Activated gamma-delta T cell (primary cell): ENCODE results near the gene SPTLC2.
"Not testable (repeated sequence)": the region's sequence is repeated elsewhere in the genome, so short reads cannot be mapped to it uniquely, and the experiment has no call there.

Experiments
- DNase-seq: peaks from one replicate; lab custom pipeline; 2025; lab: John Stamatoyannopoulos, UW

Gene SPTLC2

DNA sequence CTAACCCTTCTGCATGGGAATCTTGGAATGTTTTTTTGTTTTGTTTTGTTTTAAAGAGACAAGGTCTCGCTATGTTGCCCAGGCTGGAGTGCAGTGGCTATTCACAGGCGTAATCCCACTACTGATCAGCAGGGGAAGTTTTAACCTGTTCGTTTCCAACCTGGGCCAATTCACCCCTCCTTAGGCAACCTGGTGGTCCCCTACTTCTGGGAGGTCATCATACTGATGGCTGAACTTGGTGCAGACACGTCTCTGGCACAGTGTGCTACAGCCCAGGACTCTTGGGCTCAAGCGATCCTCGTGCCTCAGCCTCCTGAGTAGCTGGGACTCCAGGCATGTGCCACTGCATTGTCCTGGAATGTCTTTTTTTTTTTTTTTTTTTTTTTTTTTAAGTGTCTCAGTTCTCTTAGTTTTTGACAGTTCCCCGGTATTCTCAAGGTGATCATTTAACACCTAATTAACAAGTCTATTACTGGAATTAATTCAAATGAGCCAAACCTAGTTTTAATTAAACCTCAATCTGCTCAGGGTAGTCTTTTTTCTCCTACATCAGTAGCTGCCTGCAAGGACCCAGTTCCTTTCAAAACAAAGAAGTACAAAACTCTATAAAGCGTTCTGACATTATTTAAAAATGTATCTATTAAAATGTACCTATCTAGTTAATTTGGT, 68.8 kb downstream of the SPTLC2 start:
- DNase-seq = no peak

DNA sequence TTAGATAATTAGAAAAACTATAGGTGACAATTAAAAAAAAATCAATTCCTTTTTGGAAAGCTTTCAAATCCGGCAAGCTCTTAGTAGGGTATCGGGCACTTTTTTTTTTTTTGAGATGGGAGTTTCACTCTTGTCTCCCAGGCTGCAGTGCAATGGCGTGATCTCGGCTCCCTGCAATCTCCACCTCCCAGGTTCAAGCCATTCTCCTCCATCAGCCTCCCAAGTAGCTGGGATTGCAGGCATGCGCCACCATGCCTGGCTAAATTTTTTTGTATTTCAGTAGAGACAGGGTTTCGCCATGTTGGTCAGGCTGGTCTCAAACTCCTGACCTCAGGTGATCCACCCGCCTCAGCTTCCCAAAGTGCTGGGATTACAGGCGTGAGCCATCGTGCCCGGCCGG, 71.3 kb downstream of the SPTLC2 start:
- not testable (repeated sequence) for DNase-seq

GRCh38 chr14:77544571-77544970, 71.9 kb downstream of the SPTLC2 start:
- no peak for DNase-seq

GRCh38 chr14:77543637-77544334, 72.7 kb downstream of the SPTLC2 start:
- no peak for DNase-seq

DNA sequence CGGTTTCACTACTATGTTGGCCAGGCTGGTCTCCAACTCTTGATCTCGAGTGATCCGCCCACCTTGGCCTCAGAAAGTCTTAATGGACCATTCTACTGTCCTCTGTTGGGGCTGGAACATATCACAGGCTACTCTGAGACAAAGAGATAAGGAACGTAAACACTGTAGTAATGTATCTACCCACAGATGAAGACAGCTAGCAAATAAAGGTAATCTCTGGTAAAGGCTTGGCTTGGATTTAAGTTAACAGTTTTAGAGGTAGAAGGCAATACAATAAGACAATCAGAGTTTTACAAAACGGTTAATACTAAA, 73.2 kb downstream of the SPTLC2 start:
- DNase-seq = no peak

- DNase-seq = no peak
These were observed 73.8 kb downstream of the SPTLC2 start for GRCh38 chr14:77542421-77543239.

DNA sequence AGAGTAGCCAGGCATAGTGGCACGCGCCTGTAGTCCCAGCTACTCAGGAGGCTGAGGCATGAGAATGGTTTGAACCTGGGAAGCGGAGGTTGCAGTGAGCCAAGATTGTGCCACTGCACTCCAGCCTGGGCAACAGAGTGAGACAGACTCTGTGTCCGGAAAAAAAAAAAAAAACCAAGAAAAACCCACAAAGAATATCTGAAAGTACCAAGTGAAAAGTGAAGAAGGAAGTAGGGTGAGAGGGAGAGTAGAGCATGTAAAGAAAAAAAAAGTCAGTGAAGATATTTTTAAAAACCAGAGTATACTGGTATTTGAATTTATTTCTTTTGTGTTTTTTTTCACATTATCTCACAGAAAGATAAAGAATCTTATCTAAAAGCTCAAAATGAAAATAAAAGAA, 74.5 kb downstream of the SPTLC2 start:
- no peak for DNase-seq

- not testable (repeated sequence) for DNase-seq
These were observed 79.5 kb downstream of the SPTLC2 start for GRCh38 chr14:77536951-77537350.

- DNase-seq = no peak
These were observed 85.4 kb downstream of the SPTLC2 start for GRCh38 chr14:77531071-77531470.

DNA sequence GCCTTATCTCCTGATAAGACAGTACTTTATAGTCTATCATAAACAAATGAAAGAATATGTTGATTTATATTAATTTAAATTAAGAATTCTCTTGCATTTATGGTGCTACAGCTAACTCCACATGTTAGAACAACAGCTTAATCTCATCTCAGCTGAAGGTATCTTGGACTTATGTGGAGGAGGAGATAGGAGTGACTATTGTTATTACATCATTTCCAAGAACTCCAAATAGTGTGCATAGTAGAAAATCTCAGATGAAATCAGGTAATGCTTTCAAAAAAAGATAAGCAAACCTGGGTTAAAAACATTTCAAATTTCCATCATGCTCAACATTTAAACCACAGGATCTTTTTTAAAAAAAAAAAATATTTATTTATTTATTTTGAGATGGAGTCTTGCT, 86.5 kb downstream of the SPTLC2 start:
- no peak for DNase-seq

DNA sequence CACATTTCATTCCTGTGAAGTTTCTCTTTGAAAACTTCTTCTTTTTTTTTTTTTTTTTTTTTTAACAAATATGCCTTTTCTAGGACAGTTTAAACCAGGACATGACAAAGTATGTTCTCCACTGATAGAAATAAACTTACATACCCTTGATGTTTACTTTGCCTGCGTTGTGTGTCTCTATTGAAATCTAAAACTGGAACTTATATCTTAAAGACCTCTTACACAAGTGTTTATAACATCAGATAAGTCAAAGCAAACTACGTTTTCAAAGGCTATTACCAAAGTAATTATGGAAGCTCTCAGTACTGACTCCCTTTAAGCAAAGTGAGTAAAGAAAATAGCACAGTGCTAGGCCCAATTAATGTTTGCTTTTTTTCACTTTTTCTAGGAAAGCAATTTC, 87.2 kb downstream of the SPTLC2 start:
- DNase-seq = no peak

GRCh38 chr14:77528701-77529100, 87.7 kb downstream of the SPTLC2 start:
- DNase-seq = not testable (repeated sequence)

DNA sequence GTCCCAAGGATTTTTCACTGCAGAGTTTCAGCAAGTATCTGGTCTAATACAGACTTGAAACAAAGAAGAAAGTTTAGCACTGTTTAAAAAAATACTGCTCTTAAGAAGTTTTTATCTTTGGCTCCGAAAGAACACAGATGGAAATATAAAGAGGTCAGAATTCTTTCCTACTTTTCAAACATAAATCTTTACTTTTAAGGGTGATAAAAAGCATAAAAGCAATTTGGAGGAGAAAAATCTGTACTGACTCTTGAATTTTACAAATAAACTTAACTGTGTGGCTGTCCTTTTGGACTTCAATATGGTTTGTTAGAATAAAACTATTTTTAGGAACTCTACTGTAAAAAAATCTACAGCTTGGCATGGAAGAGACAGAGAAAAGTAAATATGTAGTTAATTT, 90.2 kb downstream of the SPTLC2 start:
- DNase-seq = no peak

DNA sequence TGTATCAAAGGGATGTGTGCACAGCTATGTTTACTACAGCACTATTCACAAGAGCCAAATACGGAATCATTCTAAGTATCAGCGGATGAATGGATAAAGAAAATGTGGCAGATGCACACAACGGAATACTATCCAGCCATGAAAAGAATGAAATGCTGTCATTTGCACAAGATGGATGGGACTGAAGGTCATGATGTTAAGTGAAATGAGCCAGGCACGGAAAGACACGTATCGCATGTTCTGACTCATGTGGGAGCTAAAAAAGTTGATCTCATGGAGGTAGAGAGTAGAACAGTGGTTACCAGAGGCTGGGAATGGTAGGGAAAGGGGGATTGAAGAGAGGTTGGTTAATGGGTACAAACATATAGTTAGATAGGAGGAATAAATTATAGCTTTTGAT, 91.9 kb downstream of the SPTLC2 start:
- no peak for DNase-seq

DNA sequence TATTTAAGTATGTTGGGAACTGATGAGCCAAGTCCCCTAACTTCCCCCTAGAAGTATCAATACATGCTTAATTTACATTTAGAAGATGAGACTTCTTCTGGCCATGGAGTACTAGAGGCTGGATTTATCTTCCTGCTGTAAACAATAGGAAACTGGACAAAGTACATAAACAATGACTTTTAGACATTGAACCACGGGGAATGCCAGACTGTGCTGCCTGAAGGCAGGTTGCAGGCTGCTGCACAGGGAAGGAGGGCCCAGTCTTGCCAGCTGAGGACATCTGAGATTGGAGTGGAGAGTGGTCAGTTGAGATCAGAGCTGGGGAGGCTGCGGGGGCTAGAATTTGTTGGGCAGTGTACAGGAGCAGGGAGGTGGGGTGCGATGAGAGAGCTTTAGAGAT, 93.3 kb downstream of the SPTLC2 start:
- DNase-seq = no peak

DNA sequence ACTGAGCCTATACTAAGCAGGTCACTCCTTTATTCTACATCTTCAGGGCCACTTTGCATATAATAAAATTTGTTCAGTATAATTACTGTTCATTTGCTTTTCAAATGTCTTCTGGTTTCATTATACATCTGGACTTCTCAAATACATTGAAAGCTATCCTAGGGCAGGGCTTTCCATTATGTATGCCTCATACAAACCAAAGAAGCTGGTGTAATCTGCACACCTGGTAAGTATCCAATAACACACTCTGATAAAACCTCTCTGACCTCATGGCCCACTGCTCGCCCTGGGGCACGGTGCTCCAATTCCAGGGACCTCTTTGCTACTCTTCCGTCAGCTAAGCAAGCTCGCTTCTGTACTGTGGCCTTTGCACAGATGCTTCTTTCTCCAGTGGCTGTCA, 95.9 kb downstream of the SPTLC2 start:
- DNase-seq = no peak

DNA sequence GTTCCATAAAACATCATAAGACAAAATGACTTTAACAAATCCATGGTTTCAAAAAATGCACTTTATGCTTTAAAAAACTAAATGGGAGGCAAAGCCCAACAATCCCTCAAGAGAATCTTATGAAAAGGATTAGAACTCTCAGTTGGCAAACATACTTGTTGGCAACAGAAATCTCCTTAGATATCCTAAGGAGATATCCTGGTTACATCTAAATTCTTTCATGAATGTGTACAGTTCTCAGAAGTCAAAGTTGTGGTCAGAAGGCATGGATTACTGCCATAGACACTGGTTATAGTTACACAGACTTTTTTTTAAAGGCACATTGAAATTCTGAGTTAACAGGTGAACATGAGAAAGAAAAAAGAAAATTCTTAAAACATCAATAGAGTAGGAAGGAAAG, 100.3 kb downstream of the SPTLC2 start:
- no peak for DNase-seq

DNA sequence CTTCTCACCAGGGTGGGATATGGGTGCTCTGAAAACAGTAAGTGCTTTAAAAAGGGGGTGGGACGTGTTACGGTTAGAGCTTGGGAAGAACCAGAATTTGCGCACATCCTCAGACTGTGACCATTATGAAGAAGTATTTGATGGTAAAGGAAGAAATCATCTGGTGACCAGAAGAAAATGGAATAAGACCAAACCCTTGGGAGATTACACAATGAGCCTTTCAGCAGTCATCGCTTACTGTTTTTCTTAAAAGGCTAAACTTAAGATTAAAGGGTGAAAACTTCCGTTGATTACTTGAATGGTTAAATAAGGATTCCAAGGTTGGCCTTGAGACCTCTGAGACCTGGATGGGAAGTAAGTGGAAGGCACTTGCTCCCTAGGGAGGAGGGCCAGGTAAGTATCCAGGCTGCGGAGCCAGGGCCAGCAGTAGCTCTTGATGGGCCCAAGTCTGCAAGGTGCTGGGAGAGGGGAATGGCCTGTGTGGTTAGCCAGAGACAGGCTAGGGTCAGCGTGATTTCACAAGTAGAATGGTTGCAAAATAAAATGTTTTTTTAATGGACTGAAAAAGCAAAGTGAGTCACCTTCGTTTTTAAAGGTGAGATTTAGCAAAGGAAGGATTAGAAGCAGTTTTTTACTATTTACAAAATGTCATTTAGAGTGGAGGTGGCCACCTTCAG, 104.8 kb downstream of the SPTLC2 start:
- no peak for DNase-seq

DNA sequence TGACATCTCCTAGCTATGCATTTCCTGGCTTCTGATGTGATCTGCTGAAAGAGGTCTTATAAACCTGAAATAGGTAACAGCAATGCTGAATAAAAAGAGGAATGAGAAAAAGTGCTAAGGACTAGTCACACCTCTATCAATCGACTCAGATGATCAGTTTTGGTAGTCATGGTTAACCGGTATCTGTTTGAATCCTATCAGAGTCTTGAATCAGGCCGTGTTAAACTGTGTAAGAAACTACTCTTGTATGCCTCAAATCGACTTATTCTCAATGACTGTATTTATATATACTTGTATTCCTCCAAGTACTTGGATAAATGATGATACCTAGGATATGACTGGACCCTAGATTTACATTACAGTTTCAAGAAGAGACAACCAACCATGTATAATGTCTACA, 107.1 kb downstream of the SPTLC2 start:
- DNase-seq = no peak

- DNase-seq = no peak
These were observed 107.6 kb downstream of the SPTLC2 start for GRCh38 chr14:77508876-77509275.

- no peak for DNase-seq
These were observed 108.2 kb downstream of the SPTLC2 start for GRCh38 chr14:77508249-77508648.

DNA sequence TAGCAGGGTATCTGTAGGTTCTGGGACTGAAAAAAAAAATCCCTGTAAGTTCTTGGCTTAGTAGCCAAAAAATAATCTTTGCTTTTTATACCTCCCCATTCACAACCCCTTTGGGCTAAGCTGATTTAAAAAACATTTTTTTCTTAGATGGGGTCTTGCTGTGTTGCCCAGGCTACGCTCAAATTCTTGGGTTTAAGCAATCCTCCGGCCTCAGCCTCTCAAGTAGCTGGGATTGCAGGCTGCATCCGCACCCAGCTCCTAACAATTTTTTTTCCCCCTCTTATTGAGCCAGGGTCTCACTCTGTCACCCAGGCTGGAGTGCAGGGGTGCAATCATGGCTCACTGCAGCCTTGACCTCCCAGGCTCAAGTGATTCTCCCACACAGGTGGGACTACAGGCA, 108.7 kb downstream of the SPTLC2 start:
- no peak for DNase-seq

GRCh38 chr14:77505031-77505430, 111.4 kb downstream of the SPTLC2 start:
- no peak for DNase-seq
